Femur (tissue), 1 donor: ENCODE results near the gene IPO13.

Source experiments
- DNase-seq: peaks from one replicate; pipeline ENCODE4 v3.0.0-alpha.2; 2017

Gene IPO13

GRCh38 chr1:43974443-43975248 is 27.9 kb downstream of the IPO13 start, which contains the start of gene ATP6V0B:
Gene ATP6V0B, plus strand, starts transcription at chr1:43974960. Its CDS starts 81 bp downstream, at chr1:43975041.
- DNase-seq, result peak; percentile 97

GRCh38 chr1:43975249-43975961 is 28.7 kb downstream of the IPO13 start:
- peak; percentile 72 for DNase-seq

DNA sequence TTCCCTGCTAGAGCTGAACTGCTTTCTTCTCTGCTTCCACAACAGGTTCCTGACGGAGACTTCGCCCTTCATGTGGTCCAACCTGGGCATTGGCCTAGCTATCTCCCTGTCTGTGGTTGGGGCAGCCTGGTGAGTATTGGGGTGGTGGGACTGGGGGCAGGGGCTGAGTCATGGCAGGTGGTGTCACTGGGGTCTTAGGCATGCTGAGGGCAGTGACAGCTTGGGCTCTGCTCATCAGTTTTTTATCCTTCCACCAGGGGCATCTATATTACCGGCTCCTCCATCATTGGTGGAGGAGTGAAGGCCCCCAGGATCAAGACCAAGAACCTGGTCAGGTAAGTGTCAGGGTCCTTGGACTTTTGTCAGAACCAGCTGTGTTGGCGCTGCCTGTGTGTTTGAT is 29.3 kb downstream of the IPO13 start:
- DNase-seq, result no peak

GRCh38 chr1:43976890-43977289 is 30.1 kb downstream of the IPO13 start:
- DNase-seq, result no peak

- no peak for DNase-seq
Observed at GRCh38 chr1:43977376-43978263, 30.9 kb downstream of the IPO13 start.

- DNase-seq, result no peak
Observed at GRCh38 chr1:43978264-43978550, 31.5 kb downstream of the IPO13 start.

DNA sequence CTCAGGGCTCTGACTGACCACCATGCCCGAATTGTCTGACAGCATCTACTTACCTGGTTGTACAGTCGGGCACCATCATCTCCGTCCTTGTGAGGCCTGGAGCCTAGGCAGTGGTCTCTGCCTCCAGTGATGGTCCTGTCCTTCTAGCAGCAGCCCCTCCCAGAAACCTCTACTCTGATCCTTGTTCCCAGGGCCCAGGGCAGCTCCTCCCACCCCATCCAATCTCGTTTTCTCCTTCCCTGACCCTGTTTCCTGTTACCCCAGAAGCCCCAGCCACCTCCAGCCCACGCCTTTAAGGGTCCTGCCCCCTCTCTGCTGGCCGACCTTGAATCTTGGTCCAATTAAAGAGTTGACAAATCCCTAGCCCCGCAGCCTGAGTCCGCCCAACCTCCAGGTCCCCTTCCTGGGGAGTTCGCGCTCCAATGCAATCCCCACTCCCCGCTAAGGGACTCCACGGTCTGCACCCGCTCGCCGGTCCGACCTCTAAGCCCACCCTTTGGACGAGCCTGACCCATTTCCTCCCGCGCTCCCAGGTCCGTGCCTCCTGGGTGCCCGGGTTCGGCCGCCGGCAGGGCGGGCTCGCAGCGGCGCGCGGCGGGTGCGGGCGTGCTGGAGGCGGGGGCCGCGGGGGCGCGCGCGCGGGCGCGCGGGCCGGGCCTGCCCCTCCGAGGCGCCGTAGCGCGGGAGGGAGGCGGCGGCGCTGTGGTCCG is 32.0 kb downstream of the IPO13 start, which contains the start of gene B4GALT2:
TSS of gene B4GALT2 (plus strand) at position 660 of the 710 bp plus-strand sequence. CDS start 1,951 bp downstream, outside the sequence.
- DNase-seq, result peak; percentile 60

DNA sequence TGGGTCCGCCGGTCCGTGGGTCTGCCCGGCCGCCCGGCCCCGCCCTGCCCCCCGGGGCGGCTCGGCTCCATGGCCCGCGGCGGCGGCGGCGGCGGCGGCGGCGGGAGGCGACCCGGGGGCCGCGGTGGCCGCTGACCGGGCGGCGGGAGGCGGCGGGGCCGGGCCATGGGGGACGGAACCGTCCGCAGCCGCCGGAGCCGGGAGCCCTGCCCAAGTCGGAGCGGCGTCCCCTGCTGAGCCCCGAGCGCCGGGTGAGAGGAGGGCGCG is 32.4 kb downstream of the IPO13 start:
- DNase-seq, result no peak

DNA sequence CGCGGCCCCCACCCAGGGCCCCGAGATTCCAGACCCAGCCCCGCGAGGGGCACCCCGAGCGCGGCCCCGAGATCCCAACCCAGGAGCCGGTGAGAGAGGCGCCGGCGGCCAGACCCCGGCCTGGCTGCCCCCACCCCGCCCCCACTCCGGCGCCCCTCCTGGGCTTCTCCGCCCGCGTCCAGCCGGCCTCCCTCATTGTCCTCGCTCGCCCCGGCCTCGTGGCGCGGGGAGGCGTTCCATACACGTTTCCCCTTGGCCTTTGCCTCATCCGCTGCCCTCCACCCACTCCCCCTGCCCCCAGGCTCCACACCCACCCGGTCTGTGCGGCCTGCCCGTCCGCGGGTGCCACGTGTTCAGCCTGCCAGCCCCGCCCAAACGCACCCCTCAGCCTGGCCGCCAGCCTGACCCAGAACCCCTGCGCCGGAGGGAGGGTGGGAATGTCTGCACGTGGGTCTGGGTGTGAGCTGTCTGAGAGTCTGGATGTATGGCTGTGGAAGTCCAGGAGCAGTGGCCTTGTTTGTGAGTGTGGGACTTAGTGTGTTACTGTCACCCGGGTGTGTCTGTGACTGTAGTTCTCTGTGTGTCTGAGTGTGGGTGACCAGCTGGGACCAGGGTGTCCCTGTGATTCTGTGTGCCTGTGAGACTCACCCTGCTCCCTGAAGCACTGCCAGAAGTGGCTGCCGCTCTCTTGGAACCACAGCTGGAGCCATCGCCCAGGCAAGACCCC is 32.9 kb downstream of the IPO13 start:
- peak; percentile 80 for DNase-seq

DNA sequence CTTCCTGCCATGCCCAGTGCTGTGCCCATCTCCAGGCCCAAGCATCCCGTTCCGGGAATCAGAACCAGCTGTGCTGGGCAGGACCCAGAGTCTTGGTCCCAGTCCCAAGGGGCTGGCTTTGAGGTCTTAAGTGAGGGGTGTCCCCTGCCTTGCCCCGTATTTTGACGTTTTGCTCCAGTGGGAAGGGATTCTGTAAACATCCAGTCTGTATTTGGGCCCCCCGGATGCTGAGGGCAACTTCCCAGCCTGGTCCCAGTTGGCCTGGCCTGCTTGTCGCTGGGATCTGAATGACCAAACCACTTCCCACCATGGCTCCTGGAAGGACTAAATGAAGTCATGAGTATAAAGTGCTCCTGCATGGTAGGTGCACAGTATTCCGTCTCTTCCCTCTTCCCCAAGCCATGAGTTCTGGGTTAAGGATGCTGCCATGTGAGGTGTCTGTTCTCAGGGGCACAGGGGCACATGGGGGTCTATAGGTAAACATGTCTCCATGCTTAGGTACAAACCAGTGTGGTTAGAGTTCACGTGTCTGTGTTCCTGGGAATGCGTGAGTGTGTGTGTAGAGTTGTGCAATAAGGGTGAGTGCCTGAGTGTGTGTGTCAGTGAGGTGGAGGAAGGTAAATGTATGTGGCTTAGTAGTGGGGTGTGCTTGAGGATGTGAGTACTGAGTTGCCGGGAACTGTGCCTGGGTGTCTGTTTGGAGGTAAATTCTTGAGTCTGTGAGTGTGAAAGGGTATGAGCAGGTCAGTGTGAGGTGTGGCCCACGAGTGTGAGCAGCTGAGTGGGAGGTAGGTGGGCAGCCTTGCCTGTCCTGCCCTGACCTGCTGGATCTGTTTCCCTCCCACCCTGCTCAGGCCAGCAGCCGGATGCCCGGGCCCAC is 33.7 kb downstream of the IPO13 start:
- no peak for DNase-seq

DNA sequence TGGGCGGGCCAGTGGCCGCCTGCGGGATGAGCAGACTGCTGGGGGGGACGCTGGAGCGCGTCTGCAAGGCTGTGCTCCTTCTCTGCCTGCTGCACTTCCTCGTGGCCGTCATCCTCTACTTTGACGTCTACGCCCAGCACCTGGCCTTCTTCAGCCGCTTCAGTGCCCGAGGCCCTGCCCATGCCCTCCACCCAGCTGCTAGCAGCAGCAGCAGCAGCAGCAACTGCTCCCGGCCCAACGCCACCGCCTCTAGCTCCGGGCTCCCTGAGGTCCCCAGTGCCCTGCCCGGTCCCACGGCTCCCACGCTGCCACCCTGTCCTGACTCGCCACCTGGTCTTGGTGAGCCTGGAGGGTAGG is 34.4 kb downstream of the IPO13 start:
- DNase-seq, result no peak

- DNase-seq, result no peak
Observed at GRCh38 chr1:43981636-43982035, 34.9 kb downstream of the IPO13 start.

DNA sequence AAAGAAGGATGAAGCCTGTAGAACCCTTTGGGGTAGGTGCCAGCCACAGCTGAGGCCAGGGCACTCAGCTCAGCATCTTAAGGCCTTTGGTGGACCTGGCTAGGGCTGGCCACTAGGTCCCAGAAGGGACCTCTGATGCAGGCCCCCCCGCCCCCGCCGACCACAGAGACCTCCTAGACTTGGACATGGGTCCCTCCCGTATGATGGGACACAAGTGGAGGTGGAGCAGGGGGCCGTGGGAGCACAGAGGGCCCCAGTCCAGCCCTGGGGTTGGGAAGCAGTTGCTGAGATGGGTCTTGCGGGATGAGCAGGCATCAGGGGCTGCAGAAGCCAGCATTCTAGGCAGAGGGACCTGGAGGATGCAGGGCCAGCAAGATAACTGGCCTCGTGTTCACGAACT is 35.5 kb downstream of the IPO13 start:
- DNase-seq, result no peak

- DNase-seq, result no peak
Observed at GRCh38 chr1:43982808-43983207, 36.1 kb downstream of the IPO13 start.

GRCh38 chr1:43983253-43983899 is 36.6 kb downstream of the IPO13 start:
- no peak for DNase-seq

DNA sequence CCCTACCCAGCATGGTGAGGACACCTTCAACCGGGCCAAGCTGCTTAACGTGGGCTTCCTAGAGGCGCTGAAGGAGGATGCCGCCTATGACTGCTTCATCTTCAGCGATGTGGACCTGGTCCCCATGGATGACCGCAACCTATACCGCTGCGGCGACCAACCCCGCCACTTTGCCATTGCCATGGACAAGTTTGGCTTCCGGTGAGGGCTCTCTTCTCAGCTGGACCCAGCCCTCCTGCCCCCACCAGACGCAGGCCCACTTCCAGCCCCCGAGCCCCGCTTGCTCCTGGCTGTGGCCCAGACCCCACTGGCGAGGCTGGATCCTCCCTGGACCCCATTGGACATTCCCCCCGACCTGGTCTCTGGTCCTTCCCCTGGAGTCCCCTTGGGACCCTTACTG is 38.1 kb downstream of the IPO13 start:
- DNase-seq, result no peak

DNA sequence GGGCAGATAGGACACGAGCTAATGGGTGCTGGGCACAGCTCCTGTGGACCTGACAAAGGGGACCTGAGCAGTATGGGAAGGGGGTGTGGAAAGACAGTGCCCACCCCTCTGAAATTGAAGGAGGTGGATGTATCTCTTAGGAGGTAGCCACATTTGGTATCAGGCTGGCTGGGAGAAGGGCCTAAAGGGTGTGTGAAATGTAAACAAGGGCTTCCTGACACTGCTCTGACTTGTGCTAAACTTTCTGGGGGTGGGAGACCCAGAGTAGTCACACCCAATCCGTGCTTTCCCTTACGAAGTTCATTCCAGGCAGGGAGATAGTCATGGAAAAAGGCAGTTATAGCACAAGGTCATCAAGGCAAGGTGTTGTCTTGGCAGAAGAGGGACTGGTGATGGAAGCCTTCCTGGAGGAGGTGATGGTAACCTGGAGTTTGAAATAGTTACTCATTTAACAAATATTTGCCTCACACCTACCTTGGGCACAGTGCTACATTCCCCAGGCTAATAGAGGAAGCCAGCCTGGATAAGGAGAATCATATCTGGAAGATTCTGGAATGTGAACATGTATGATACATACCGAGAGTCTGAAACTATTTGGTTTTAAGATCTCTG is 39.3 kb downstream of the IPO13 start:
- DNase-seq, result no peak

- DNase-seq, result no peak
Observed at GRCh38 chr1:43986712-43987111, 40.0 kb downstream of the IPO13 start.

- no peak for DNase-seq
Observed at GRCh38 chr1:43987159-43987902, 40.6 kb downstream of the IPO13 start.
